ENCODE data around the gene PTPRN2. TPM values are rescaled to one million over a fixed set of nuclear protein-coding genes. Genes with fewer than 3 reads are reported as not detected.
"Not testable (repeated sequence)": the region's sequence is repeated elsewhere in the genome, so short reads cannot be mapped to it uniquely, and the experiment has no call there.

The PTPRN2 gene
- total and polyA plus RNA-seq, 2 of the 8 experiments (the other 6 are each of a cell fraction or from before 2014, with no cell fraction given) = 2.6 to 4.5 TPM

- FAIRE-seq; H3K18ac ChIP-seq (ENCODE audit: extremely low read depth, low read length); H2BK120ac ChIP-seq (replicated peaks; ENCODE audit: low read depth, low read length); POLR2A ChIA-PET (ENCODE audit: partially characterized antibody); H3K79me2 ChIP-seq (ENCODE audit: control insufficient read depth in 1 of 2, insufficient read depth in 2 of 2, low read length in 2 of 2); H3K36me3 ChIP-seq (ENCODE audit: control insufficient read depth in 2 of 4, insufficient read depth in 4 of 4, low read length in 3 of 4); H2BK20ac ChIP-seq (ENCODE audit: low read length); H3K4ac ChIP-seq (replicated peaks; ENCODE audit: insufficient read length, low read depth, low read length); DNase-seq (ENCODE audit: low read depth in 1 of 2, low spot score in 2 of 2); H3K56ac ChIP-seq (replicated peaks; ENCODE audit: insufficient read length, low read depth, low read length); H3K14ac ChIP-seq (ENCODE audit: insufficient read length); H4K5ac ChIP-seq (ENCODE audit: insufficient read length, low read depth, low read length); H2AK5ac ChIP-seq (ENCODE audit: low read depth, low read length); H3K4me2 ChIP-seq (ENCODE audit: insufficient read depth in 1 of 2, low read depth in 2 of 2, low read length in 2 of 2); H4K20me1 ChIP-seq (replicated peaks in 1 of 2; ENCODE audit: control insufficient read depth in 1 of 2, insufficient read depth in 2 of 2, low read length in 2 of 2); H3K27ac ChIP-seq (ENCODE audit: low read depth, low read length); H3K4me1 ChIP-seq (replicated peaks in 1 of 4; ENCODE audit: control insufficient read depth in 3 of 4, insufficient read depth in 4 of 4, low read length in 3 of 4); CTCF ChIA-PET (ENCODE audit: partially characterized antibody); H2BK12ac ChIP-seq (ENCODE audit: low read depth, low read length); H4K8ac ChIP-seq (ENCODE audit: extremely low read depth, insufficient read depth, low read length); H2AFZ ChIP-seq (ENCODE audit: low read length); H2BK15ac ChIP-seq (ENCODE audit: low read length); H3K27me3 ChIP-seq (replicated peaks in 1 of 4; ENCODE audit: control insufficient read depth in 3 of 4, extremely low read depth in 1 of 4, insufficient read depth in 3 of 4, low read length in 3 of 4); H3K79me1 ChIP-seq (ENCODE audit: low read depth, low read length); H2BK5ac ChIP-seq (ENCODE audit: low read depth, low read length); H3K4me3 ChIP-seq (ENCODE audit: extremely low read depth in 1 of 4, insufficient read depth in 2 of 4, low read depth in 3 of 4, low read length in 4 of 4); H4K91ac ChIP-seq (replicated peaks; ENCODE audit: insufficient read length, low read length); H3K23me2 ChIP-seq (ENCODE audit: low read depth, low read length); H3K23ac ChIP-seq (ENCODE audit: insufficient read length); H3K9ac ChIP-seq (replicated peaks in 1 of 4; ENCODE audit: extremely low read depth in 1 of 4, low read depth in 3 of 4, low read length in 3 of 4): not testable (repeated sequence)
- peak; percentile 27; the same call in 1 of the 2 replicates for TF ChIP-seq EGR1 (IDR thresholded peaks at IDR 0.05; ENCODE audit: borderline replicate concordance, low read depth, low read length)
- peaks cover 12 to 19% of the 10 kb centered on the region in 2 experiments for H3K9me3 ChIP-seq (ENCODE audit: insufficient read depth in 2 of 2, low read depth in 1 of 2, low read length in 1 of 2)
- 84% methylated on average over 17 of the region's 18 CpGs; no CpG with 5 or more reads in 1 of the 2 experiments for whole genome bisulfite sequencing, 2 experiments (ENCODE audit: extremely low coverage in 1 of 2, insufficient coverage in 1 of 2, insufficient read length in 1 of 2, insufficient replicate concordance in 2 of 2, low coverage in 1 of 2, low lambda C conversion rate in 2 of 2, missing lambda C conversion rate in 1 of 2)
Observed at GRCh38 chr7:158521795-158522194, 65.8 kb downstream of the PTPRN2 start.

Measured in H1 (cell line).